DOHH2 (cell line): ENCODE measurements around the gene PTPRZ1.

Source experiments
- CTCF ChIP-seq: fragments of 200-600 bp; sonication (generic); IDR thresholded peaks from one replicate; pipeline ENCODE4 v1.5.1; 2014; ENCODE audit warnings: antibody characterized with exemption, mild to moderate bottlenecking, low read depth, low read length; ENCODE audit not compliant: poor library complexity, severe bottlenecking
- EZH2phosphoT487 ChIP-seq: fragments of 200-600 bp; sonication (generic); IDR thresholded peaks from 2 replicates; pipeline ENCODE4 v1.6.1; 2017; ENCODE audit warnings: borderline replicate concordance, mild to moderate bottlenecking, antibody characterized with exemption, low read length, moderate library complexity, mixed read lengths

GRCh38 chr7:122038904-122039303 lies 165.9 kb downstream of the PTPRZ1 start:
- TF ChIP-seq CTCF (no peak), EZH2phosphoT487 (no peak)
